NCI-H2107 treated with DMSO at 0.1 percent for 48 hours (cell line): ENCODE results near the gene TUBA4B.
"Not testable (repeated sequence)": the region's sequence is repeated elsewhere in the genome, so short reads cannot be mapped to it uniquely, and the experiment has no call there.

Experiments
- DNase-seq: peaks from one replicate; lab custom pipeline; 2025; ENCODE audit not compliant: unreplicated experiment; lab: John Stamatoyannopoulos, UW

The TUBA4B gene

DNA sequence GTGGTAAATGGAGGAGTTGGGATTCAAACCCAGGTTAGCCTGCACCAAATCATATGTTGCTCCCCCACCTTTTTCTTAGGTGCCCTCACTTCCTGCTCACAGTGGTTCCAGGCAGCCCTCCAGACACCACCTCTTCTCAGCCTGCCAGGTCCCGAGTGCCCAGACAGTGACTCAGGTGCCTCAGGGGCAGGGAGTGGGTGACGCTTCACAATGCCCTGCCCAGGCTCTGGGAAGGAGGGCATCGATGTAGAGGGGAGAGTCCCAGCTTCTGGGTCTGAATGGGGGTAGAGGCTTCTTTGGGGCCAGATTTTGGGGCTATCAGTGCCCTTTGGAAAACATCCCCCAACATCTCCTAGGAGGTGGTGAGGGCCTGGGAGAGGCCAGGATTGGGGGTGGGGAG, 20.9 kb downstream of the TUBA4B start:
- no peak for DNase-seq

DNA sequence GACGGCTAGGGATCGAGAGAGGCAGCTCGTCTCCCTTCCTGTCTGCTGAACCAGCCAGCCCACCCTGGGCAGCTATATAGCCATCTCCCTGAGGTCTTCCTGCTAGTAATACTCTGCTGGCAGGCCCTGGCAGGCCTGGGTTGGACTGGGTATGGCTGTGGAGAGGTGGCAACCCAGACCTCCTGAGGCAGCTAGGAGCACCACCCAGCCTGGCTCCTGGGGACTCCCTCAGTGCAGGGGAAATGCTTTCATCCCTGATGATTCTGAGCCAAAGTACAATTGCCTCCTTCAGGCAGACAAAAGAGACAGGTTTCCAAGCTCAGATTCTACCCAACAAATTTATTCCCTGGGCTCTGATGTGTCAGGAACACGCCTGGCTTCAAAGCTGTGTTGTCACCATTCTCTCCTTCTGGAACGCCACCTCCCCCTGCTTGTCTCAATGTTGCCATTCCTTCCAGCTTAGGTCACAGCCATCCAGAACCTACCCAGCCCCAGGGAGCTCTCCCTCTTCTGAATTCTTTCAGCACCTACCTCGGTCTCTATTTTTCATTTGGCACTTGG, 21.4 kb downstream of the TUBA4B start:
- no peak for DNase-seq

DNA sequence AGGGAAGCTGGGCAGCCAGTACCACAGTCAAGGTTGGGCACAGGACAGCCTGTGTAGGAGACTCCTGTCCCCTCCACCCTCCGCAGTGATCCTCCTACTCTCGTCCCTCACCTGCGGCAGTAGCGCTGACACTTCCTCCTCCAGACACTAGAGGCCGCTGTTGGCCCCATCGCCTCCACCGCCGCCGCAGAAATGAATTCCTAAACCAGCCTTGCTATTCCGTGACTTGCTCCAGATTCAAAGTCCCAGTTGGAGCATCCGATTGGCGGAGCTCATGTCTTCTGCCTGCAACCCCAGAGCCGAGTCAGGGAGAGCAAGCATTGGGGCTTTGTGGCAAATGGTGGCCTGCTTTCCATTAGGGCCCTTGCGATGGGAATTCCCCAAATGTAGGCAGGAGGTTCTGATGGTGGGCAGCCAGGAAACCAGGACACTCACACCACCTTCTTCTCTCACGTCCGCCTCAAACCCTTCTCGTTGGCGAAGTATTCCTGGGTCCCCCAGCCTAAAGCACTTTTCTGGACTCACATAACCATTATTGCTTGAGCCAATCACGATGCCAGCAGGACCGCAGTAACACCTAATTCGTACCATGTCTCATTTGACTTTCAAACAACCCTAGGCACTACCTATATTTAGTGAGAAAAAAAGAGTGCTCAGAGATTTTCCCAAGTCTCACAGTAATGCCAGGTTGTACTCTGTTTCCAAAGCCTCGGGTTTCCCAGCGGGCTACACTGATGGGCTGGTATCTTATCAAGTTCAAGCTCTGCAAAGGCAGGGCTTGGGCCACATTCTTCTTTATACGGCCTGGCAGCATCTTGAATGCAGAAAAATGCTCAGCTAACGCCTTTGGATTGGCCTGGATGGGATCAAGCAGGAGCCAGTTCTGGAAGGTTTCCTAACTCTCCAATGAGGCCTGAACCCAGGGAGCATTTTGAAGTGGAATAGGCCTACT, 24.9 kb downstream of the TUBA4B start:
- peak; percentile 69 for DNase-seq

DNA sequence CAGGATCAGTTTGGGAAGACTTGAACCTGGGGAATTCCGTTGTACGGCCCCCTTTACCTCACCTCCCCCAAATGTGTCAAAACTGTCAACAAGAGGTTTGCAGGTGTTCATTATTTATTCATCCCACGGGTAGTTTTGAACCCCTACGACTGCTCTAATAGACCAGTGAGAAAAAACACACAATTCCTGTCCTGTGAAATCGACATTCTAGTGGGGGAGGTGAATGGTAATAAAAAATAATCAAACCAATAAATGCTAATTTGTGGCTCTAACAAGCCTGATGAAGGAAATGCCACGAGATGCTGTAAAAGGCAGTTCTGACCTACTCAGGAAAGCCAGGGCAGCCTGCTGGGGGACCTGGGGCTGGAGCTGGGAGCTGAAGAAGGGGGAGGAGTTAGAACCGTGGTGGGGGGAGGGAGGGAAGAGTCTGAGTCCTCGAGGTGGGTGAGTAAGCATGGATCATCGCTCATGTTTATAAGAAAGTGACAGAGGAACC, 25.7 kb downstream of the TUBA4B start:
- no peak for DNase-seq

DNA sequence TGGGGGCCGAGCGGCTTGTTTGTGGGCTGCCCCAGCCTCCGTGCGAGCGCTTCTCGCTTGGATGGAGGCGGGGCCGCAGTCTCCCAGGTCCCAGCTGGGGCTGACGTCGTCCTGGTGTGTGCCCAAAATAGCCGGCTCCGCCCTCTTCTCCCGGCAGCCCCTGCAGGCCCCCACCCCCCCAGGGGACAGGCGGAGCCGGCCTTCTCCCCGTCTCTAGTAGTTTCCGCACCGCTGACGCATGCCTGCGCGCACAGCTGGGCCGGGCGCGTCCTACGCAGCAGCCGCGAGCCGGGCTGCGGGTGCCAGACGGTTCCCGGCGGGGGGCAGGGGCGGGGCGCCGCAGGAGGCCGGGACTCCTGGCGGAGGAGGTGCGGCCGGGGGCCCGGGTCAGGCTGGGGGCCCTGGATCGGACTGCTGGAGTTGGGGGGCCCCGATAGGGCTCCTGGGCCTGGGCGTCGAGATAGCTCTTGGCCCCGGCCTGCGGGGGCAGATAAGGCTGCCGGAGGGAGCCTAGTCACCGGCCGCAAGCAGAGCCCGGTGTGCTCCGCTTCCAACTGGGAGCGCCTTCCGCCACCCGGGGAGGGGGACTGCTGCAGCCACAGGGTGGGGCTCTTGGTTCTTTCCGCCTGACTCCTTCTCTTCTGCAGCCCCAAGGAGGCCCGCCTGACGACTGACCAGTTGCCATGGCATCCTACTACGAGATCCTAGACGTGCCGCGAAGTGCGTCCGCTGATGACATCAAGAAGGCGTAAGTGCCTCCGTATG, 26.3 kb downstream of the TUBA4B start, which contains the start of gene DNAJB2:
DNAJB2 (plus strand) TSS at position 216 of the 765 bp plus-strand sequence; CDS start at position 684, 468 bp downstream.
- peak; percentile 82 for DNase-seq

DNA sequence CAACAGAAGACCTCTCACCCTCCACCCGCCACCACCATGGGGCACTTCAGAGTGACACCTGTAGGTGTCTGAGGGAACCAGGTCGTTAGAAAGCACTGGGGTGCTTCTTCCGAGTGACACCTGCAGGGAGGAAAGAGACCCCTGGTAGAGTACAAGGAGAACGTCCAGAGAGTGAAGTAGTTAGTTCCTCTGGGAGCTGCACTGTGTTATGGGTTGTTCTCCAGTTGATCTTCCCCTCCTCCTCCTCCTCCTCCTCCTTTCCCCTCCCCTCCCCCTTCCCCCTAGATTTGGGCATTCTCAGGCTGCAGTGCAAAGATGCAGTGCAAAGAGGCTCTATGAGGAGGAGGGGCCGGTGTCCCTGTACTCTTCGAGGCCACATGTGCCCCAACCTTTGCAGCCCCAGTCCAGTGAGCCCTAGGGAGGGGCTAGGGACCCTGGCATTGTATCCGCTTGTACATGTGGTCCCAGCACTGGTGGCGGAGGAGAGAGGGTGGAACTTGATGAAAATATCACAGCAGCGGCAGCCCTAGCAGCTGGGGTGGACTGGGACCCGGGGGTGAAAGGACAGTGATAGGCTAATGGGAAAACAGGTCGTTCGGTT, 27.0 kb downstream of the TUBA4B start:
- no peak for DNase-seq

DNA sequence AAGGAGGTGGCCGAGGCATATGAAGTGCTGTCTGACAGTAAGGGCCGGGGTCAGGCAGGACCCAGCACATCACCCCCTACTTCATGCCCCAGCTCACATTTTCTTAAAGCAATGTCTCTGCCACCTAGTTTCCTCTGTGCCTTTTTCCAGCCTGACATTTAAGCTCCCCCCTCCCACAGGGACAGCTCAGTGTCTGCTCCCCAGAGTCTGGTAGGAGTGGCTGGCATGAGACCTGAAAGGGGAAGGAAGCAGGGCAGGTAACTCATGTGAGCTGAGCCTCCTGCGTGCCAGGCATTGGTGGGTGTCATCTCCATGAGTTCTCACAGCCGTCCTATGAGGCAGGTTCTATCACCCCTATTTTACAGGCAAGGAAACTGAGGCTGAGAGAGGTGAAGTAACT, 27.6 kb downstream of the TUBA4B start:
- DNase-seq, result no peak

DNA sequence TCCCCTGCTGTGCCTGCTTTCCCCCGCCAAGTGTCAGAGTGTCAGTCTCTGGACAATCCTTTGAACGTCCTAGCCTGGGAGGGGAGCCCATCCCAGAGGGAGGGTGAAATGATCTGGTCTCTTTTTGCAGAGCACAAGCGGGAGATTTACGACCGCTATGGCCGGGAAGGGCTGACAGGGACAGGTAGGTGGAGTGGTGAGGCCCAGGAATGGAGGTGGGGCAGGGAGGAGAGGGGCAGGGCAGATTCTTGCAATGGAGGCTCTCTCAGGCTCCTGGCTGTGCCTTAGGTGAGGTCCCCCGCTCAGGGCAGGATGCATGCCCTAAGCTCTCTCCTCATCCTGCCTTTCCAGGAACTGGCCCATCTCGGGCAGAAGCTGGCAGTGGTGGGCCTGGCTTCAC, 28.5 kb downstream of the TUBA4B start:
- no peak for DNase-seq

DNA sequence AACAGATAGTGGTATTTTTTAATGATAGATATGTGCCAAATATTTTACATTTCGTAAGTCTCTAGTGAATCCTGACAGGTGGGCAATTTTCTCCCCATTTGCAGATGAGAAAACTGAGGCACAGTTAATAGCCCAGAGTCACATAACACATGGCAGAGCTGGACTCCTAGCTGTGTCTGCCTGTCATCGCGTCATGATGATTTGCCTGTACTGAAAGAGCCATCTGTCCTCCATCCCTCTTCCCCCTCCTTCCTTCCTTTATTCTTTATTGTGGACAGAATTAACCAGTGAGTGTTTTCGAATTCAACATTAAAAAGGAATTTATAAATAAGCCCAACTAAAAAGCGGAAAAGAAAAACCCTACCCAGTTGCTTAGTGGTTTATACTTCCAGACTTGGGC, 29.3 kb downstream of the TUBA4B start:
- no peak for DNase-seq

DNA sequence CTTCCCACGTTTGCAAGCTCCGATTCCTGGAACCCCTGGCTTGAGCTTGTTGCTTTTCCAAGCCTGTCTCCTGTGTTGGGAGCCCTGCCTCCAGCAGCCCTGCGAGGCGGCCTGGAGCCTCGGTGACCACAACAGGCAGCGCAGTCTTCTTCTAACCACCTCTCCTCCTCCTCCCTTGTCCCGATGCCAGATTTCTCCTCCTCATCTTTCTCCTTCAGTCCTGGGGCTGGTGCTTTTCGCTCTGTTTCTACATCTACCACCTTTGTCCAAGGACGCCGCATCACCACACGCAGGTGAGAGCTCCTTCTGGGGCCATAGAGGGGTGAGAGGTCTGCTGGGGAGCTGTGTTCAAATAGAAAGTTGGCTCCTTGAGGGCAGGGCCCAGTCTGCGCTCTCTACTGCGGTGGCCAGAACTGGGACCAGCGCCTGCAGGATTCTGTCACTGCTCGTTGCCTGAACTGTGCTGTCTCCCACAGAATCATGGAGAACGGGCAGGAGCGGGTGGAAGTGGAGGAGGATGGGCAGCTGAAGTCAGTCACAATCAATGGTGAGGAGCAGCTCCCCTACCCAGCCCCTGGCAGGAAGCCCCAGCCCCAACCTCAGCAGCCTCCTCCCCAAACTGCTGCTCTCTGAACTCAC, 30.0 kb downstream of the TUBA4B start:
- DNase-seq, result no peak

DNA sequence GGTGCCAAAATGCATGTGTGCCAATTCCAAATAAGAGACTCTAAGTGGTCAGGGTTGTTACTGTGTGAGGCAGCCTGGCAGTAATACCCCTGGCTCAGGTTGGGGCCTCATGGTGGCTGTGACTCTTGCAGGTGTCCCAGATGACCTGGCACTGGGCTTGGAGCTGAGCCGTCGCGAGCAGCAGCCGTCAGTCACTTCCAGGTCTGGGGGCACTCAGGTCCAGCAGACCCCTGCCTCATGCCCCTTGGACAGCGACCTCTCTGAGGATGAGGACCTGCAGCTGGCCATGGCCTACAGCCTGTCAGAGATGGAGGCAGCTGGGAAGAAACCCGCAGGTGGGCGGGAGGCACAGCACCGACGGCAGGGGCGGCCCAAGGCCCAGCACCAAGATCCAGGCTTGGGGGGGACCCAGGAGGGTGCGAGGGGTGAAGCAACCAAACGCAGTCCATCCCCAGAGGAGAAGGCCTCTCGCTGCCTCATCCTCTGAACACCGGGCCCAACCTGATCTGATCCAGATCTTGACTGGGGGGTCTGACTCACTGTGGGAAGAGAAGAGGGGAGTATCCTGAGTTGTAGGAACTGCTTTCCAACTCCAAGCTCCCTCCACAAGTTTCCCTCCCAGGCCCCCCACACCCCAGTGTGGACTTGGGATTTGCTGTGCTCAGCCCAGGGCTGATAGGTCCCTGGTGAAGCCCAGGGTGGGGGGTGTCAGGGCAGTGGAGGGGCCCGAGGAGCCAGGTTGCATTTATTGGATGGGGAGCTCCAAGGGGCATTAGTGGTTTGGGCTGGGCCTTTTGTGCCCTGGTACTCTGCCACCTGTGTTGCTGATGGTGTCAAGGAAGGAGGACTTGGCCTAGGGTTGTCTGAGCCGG, 31.7 kb downstream of the TUBA4B start:
- no peak for DNase-seq

DNA sequence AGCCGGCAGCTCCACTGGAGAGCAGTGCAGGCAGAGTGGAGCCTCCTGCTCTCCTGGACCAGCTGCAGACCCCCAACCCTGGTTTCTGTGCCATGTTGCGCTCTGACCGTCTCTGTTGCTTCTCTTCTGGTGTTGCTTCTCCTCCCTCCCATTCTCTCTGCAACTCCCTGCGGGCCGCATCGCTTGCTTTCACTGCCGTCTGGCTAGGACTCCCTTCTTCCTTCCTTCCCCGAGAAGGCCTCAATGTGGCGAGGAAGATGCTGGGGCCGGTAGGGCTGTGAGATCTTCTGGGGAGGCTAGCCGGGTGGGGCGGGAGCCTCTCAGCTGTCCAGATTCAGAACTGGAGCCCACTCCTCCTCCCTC, 32.3 kb downstream of the TUBA4B start:
- no peak for DNase-seq

DNA sequence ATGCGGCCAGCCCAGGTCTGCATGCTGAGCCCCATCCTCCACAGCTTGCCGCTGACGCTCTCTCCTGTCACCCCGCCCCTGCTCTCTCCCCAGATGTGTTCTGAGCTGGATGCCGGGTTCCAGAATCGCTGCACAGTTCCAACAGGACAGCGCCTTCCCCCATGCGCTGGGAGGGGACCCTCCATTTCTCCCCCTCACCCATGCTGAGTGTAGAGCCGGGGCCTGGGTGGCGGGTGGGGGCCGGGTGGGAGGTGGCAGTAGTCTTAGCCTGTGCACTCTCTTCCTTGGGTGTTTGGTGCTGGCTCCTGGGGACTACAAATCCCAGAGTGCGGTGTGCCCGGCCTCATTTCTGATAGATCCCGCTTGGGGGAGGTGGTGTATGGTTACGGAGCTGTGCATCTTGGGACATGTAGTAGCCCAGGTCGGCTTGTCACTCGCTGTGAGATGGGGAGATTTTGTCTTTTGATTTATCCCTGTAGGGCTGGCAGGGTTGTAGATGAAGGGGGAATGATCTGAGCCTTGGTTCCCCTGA, 32.9 kb downstream of the TUBA4B start:
- no peak for DNase-seq

DNA sequence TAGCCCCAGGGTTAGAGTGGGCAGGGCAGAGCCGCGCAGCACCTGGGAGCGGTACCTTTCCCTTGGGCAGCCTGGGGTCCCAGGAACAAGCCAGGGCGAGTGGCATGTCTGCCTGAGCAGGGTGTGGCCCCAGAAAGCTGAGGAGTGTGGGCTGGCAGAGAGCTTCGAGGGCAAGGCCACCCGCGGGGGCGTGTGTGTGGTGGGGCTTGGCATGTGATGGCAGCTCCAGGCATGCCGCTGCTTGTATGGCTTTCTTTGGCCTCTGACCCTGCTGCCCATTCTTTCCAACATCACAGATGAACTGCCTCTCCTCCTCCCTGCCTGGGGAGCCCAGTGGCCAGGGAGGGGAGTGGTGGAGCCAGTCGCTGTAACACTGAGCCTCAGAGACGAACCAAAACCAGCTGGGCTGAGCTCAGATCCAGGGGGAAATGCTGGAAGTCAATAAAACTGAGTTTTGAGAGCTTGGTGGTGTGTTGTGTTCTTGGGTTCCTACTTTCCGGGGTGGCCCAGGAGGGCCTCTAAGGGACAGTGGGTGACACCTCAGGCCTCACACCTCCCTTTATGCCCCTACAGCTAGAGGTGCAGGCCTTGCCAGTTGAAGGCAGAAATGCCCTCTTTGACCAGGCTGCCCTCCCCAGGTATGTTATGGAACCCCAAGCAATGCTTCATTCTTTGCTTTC, 33.5 kb downstream of the TUBA4B start:
- no peak for DNase-seq

DNA sequence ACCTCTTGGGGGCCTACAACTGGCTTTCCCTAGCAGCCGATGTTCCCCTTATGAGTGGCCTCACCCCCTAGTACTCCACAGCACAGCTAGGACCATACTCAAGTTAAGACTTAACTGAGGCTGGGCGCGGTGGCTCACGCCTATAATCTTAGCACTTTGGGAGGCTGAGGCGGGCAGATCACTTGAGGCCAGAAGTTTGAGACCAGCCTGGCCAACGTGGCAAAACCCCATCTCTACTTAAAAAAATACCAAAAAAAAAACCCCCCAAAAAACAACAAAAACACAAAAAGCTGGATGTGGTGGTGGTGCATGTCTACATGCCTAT, 34.0 kb downstream of the TUBA4B start:
- DNase-seq, result not testable (repeated sequence)

DNA sequence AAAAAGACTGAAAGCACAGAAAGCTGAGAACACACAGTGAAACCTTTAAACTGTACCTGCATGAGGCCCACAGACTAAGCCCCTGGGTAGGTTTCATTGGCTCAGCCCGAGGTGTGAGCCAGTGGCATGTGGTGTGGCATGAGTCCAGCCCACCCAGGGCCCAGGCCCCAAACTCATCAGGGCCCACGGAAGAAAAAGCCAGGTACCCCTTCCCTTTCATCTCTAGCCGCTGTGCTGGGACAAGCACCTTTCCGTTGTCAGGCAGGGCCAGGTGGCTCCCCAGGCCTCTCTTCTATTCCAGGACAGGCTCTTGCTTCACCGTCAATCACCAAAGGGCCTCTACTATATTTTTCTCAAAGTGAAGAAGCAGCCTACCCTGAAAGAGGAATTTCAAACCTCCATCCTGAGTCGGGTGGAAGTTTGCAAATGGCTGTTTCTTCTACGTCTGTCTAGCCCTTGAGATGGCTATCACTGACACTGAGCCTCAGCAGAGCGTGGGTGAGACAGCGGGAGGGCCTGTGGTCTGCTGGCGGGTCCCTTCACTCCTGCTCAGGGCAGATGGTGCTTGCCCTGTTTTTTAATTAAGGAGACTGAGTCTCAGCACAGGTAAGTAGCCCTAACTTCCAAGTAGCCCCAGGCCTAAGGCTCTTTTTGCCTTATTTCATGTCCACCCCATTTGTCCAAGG, 34.7 kb downstream of the TUBA4B start:
- DNase-seq, result no peak

DNA sequence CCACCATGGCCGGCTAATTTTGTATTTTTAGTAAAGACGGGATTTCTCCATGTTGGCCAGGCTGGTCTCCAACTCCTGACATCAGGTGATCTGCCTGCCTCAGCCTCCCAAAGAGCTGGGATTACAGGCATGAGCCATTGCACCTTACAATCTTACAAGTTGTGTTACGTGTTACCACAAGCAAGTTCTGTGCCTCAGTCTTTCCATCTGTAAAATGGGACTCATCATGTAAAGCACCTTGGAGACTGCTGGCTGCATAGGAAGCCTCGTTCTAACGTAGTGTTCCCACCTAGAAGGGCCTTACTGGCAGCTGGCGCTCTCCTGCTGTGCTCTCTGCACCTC, 36.1 kb downstream of the TUBA4B start:
- DNase-seq, result no peak

DNA sequence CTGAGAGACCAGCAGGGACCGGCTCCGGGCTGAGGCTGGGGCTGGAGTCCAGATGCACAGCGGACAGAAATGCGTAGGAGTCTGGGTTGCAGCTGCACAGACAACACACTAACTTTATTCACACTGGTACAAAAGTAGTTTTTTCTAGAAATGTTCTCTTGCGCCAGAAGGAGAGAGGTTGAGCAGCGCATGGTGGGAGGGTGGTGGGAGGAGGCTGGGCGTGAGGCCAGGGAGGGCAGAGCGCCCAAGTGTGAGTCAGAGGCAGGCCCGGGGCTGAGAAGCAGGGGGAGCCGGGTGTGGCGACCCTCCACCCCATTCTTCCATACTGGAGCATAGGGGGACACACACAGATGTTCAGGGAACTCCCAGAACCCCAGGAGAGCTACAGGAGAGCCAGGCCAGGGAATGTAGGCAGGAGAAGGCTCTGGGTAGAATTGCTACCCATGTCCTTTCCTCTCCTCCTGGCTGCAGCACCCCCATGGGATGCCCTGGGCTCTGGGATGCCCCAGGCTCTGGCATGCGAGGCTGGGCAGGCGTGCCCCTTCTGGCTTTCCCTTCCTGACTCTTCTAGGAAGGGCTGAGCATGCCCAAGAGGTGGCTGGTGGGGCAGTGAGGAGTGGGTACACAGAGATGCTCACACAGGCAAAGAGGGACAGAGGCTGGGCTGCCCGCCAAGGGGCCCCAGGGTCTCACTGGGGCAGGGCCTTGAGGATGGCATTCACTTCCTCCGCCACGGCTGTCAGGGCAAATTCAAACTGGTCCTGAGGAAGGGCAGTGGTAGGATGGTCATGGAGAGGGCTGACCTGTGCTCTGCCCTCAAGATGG, 36.7 kb downstream of the TUBA4B start:
- no peak for DNase-seq
